HEK293 (cell line): ENCODE measurements around the gene BCAS3.

ENCODE experiments used
- CTCF ChIA-PET: fragments of 350-600 bp; formaldehyde crosslinking; extraction: SDS; loops from one replicate; lab custom pipeline; 2021; ENCODE audit warnings: antibody characterized with exemption; lab: Yijun Ruan, JAX
- POLR2A ChIA-PET: fragments of 300-600 bp; formaldehyde crosslinking; extraction: SDS; loops from one replicate; lab custom pipeline; 2020; ENCODE audit warnings: antibody characterized with exemption, inconsistent platforms; lab: Yijun Ruan, JAX
- H3K27ac ChIP-seq: fragments of 200-500 bp; sonication (Bioruptor generic); 2 replicates; pipeline ENCODE4 v1.5.1; 2014; ENCODE audit warnings: low read depth, low read length, control low read depth, inconsistent platforms; ENCODE audit errors: extremely low read depth
- H3K36me3 ChIP-seq, 2 experiments: fragments of 200-500 bp in 1 of 2; sonication (Bioruptor generic) in 1 of 2; 1 replicate in 1 of 2; 2 replicates in 1 of 2; pipeline ENCODE4 v1.5.1; 2014 to 2017; ENCODE audit warnings: inconsistent platforms in 2 of 2, low read length in 2 of 2; ENCODE audit not compliant: control insufficient read depth in 2 of 2, insufficient read depth in 1 of 2
- H3K4me1 ChIP-seq: fragments of 200-500 bp; sonication (Bioruptor generic); 2 replicates; pipeline ENCODE4 v1.5.1; 2014; ENCODE audit warnings: mild to moderate bottlenecking, low read length, inconsistent platforms; ENCODE audit not compliant: control insufficient read depth, insufficient read depth
- H3K4me3 ChIP-seq: 2 replicates; pipeline ENCODE4 v1.5.1; 2011; ENCODE audit warnings: low read depth, mild to moderate bottlenecking, control low read depth, low read length, moderate library complexity
- H3K9me3 ChIP-seq: fragments of 200-500 bp; sonication (Bioruptor generic); 2 replicates; pipeline ENCODE4 v1.5.1; 2014; ENCODE audit warnings: low read depth, low read length, inconsistent platforms; ENCODE audit not compliant: control insufficient read depth, insufficient read depth
- CTCF ChIP-seq: fragments of 450-650 bp; formaldehyde crosslinking; IDR thresholded peaks from 2 replicates; pipeline ENCODE4 v1.5.1; 2016; ENCODE audit warnings: missing biosample characterization, missing genetic modification characterization
- IKZF3 ChIP-seq: fragments of 450-650 bp; IDR thresholded peaks from 2 replicates; pipeline ENCODE4 v1.5.0; 2018; ENCODE audit warnings: missing biosample characterization, mild to moderate bottlenecking, missing genetic modification characterization, moderate library complexity
- OSR2 ChIP-seq: fragments of 450-650 bp; formaldehyde crosslinking; IDR thresholded peaks from 2 replicates; pipeline ENCODE4 v1.5.1; 2016; ENCODE audit warnings: missing biosample characterization, missing genetic modification characterization
- PRDM1 ChIP-seq: fragments of 450-650 bp; formaldehyde crosslinking; IDR thresholded peaks from 2 replicates; pipeline ENCODE4; 2016; ENCODE audit warnings: missing biosample characterization, missing genetic modification characterization
- PRDM6 ChIP-seq: fragments of 450-650 bp; formaldehyde crosslinking; IDR thresholded peaks from 2 replicates; pipeline ENCODE4 v1.5.1; 2017; ENCODE audit warnings: missing biosample characterization, missing genetic modification characterization
- SETDB1 ChIP-seq: IDR thresholded peaks from one replicate; pipeline ENCODE4 v1.6.1; 2017; ENCODE audit warnings: mild to moderate bottlenecking, low read length, moderate library complexity, mixed read lengths; ENCODE audit not compliant: insufficient read length
- YY2 ChIP-seq: fragments of 450-650 bp; formaldehyde crosslinking; IDR thresholded peaks from 2 replicates; pipeline ENCODE4 v1.5.1; 2016; ENCODE audit warnings: missing biosample characterization, missing genetic modification characterization
- ZNF138 ChIP-seq: fragments of 450-650 bp; formaldehyde crosslinking; IDR thresholded peaks from 2 replicates; pipeline ENCODE4 v1.5.1; 2016; ENCODE audit warnings: missing biosample characterization, missing genetic modification characterization, borderline replicate concordance
- ZNF184 ChIP-seq: fragments of 450-650 bp; IDR thresholded peaks from 2 replicates; pipeline ENCODE4 v1.5.1; 2018; ENCODE audit warnings: missing biosample characterization, mild to moderate bottlenecking, missing genetic modification characterization
- ZNF19 ChIP-seq: fragments of 450-650 bp; formaldehyde crosslinking; IDR thresholded peaks from 2 replicates; pipeline ENCODE4; 2016; ENCODE audit warnings: missing biosample characterization, missing genetic modification characterization, low read depth
- ZNF211 ChIP-seq: fragments of 450-650 bp; formaldehyde crosslinking; IDR thresholded peaks from 2 replicates; pipeline ENCODE4 v1.5.1; 2016; ENCODE audit warnings: low read depth, missing biosample characterization, missing genetic modification characterization
- ZNF311 ChIP-seq: fragments of 450-650 bp; formaldehyde crosslinking; IDR thresholded peaks from 2 replicates; pipeline ENCODE4 v1.5.1; 2017; ENCODE audit warnings: missing biosample characterization, missing genetic modification characterization, borderline replicate concordance
- ZNF37A ChIP-seq: fragments of 450-650 bp; IDR thresholded peaks from 2 replicates; pipeline ENCODE4 v1.5.1; 2018; ENCODE audit warnings: missing biosample characterization, missing genetic modification characterization
- ZNF391 ChIP-seq: fragments of 450-650 bp; formaldehyde crosslinking; IDR thresholded peaks from 2 replicates; pipeline ENCODE4 v1.5.1; 2016; ENCODE audit warnings: low read depth, missing biosample characterization, missing genetic modification characterization, borderline replicate concordance
- ZNF394 ChIP-seq: fragments of 450-650 bp; formaldehyde crosslinking; IDR thresholded peaks from 2 replicates; pipeline ENCODE4 v1.5.1; 2016; ENCODE audit warnings: missing biosample characterization, missing genetic modification characterization, mild to moderate bottlenecking, moderate library complexity, borderline replicate concordance
- ZNF416 ChIP-seq: fragments of 450-650 bp; formaldehyde crosslinking; IDR thresholded peaks from 2 replicates; pipeline ENCODE4 v1.5.1; 2016; ENCODE audit warnings: missing biosample characterization, missing genetic modification characterization
- ZNF560 ChIP-seq: fragments of 450-650 bp; formaldehyde crosslinking; IDR thresholded peaks from 2 replicates; pipeline ENCODE4 v1.5.1; 2017; ENCODE audit warnings: missing biosample characterization, missing genetic modification characterization, borderline replicate concordance
- ZNF580 ChIP-seq: fragments of 450-650 bp; formaldehyde crosslinking; IDR thresholded peaks from 2 replicates; pipeline ENCODE4 v1.5.1; 2016; ENCODE audit warnings: missing biosample characterization, missing genetic modification characterization
- ZNF670 ChIP-seq: fragments of 450-650 bp; formaldehyde crosslinking; IDR thresholded peaks from 2 replicates; pipeline ENCODE4 v1.5.1; 2016; ENCODE audit warnings: missing biosample characterization, missing genetic modification characterization, low read depth
- ZNF701 ChIP-seq: fragments of 450-650 bp; formaldehyde crosslinking; IDR thresholded peaks from 2 replicates; pipeline ENCODE4 v1.5.1; 2016; ENCODE audit warnings: missing biosample characterization, missing genetic modification characterization

The BCAS3 gene

GRCh38 chr17:60641810-60642220 lies 35.8 kb upstream of the BCAS3 start (continued):
- 0 out of 2 replicates have a peak, but pooled peaks have one; percentile 42 for TF ChIP-seq ZNF37A (tag by site-specific recombination)
- no peak for TF ChIP-seq ZNF701 (tag by site-specific recombination)
- TF ChIP-seq ZNF184 (tag by site-specific recombination) = peak; percentile 78; the same call in 1 of the 2 replicates
- TF ChIP-seq PRDM1 (tag by site-specific recombination) = peak; percentile 72; the same call in 1 of the 2 replicates
- peak; percentile 68; the same call in 1 of the 2 replicates for TF ChIP-seq CTCF
- peak; percentile 15; the same call in 1 of the 2 replicates for TF ChIP-seq ZNF394 (tag by site-specific recombination)
- TF ChIP-seq ZNF19 (tag by site-specific recombination) = no peak
- TF ChIP-seq IKZF3 (tag by site-specific recombination) = peak; percentile 55; the same call in 1 of the 2 replicates
- no peak for TF ChIP-seq ZNF416 (tag by site-specific recombination)

- H3K4me1 ChIP-seq = peaks cover 12% of the 10 kb centered on the region
- no peaks in the 10 kb centered on the region for H3K9me3 ChIP-seq
- H3K36me3 ChIP-seq = peaks cover 39 to 48% of the 10 kb centered on the region in 2 experiments
- TF ChIP-seq ZNF391 (tag by site-specific recombination) (no peak), ZNF560 (tag by site-specific recombination) (no peak), YY2 (tag by site-specific recombination) (no peak), ZNF138 (tag by site-specific recombination) (no peak), OSR2 (tag by site-specific recombination) (0 out of 2 replicates have a peak, but pooled peaks have one; percentile 27), PRDM6 (peak; percentile 83), ZNF211 (tag by site-specific recombination) (no peak), ZNF311 (tag by site-specific recombination) (no peak), SETDB1 (no peak), ZNF580 (tag by site-specific recombination) (no peak), ZNF670 (tag by site-specific recombination) (no peak)
- ChIA-PET CTCF (interaction anchor here (0.6 to 0.8 kb wide), 4 partner anchors 8 to 76 kb away, joined by 3 read pairs; no protein-coding TSS in a partner anchor), POLR2A (no interaction called here)
- 0 out of 2 replicates have a peak overlapping the region, but pooled peaks have one; percentile 27 for H3K27ac ChIP-seq
- H3K4me3 ChIP-seq = no peak overlapping the region
These were observed 31.6 kb upstream of the BCAS3 start for GRCh38 chr17:60645918-60646523.

GRCh38 chr17:60646701-60647100 lies 30.9 kb upstream of the BCAS3 start:
- POLR2A ChIA-PET = no interaction called here
- no peak overlapping the region for H3K4me3 ChIP-seq
- H3K36me3 ChIP-seq = peaks cover 46 to 54% of the 10 kb centered on the region in 2 experiments
- CTCF ChIA-PET = interaction anchor here (0.6 to 0.7 kb wide), 3 partner anchors 11 to 77 kb away, joined by 3 read pairs; no protein-coding TSS in a partner anchor
- no peaks in the 10 kb centered on the region for H3K9me3 ChIP-seq
- H3K4me1 ChIP-seq = peaks cover 9% of the 10 kb centered on the region
- no peak overlapping the region for H3K27ac ChIP-seq
- no peak for TF ChIP-seq ZNF138 (tag by site-specific recombination)
- 0 out of 2 replicates have a peak, but pooled peaks have one; percentile 10 for TF ChIP-seq PRDM1 (tag by site-specific recombination)
